ENCODE results near the gene PDE7B.

The PDE7B gene

DNA sequence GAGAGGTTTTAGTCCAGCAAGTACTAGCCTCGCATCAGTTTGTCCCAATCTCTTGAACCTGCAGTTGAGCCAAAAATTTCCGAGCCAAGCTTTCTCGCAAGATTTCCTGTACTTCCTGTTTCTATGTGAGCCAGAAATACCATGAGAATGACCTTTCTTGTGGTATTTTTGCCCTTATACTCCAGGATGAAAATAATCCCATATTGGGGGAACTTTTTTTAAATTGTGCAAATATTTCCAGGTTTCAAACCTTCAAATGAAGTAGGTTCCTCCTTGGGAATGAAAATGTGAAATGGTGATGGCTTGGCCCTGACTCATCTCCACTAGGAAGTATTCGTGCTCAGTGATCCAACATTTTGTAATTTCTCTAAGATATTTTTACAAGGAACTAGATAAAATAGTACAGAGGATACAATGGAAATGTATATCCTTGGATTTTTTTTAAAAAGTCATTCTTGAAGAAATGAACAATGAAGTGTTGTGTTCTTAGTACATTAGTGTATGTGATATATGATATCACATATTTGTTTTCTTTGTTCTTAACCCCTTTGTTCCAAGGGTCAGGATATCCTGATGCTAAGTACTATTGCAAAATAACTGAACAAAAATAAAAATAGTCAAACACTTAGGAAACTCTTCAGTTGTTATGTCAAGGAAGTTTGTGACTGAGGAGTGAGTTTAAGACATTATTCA is 184.0 kb downstream of the PDE7B start:
- Mint-ChIP-seq H3K4me1 (peaks cover 6% of the 10 kb centered on the region), H3K9me3 (no peaks in the 10 kb centered on the region), H3K4me3 (no peak overlapping the region), H3K27ac (no peak overlapping the region), H3K27me3 (peaks cover 14% of the 10 kb centered on the region), H3K36me3 (no peaks in the 10 kb centered on the region)
- DNase-seq, result no peak
- CTCF ChIA-PET, result interaction anchor here (1.3 kb wide), 1 partner anchor 192 kb away, joined by 3 read pairs; no protein-coding TSS in a partner anchor

DNA sequence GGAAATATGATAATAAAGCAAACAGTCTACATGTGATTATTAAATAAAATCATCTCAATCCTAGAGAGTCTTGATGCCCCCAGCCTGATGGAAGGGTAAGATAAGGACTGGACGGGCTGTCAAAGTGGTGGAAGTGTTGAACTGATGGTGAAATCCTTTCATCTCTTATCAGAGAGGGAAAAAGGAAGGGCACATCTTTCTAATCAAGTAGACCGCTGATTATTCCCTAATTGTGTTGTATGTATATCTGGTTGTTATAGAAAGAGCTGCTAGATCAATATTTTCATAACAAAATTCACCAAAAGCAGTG is 184.5 kb downstream of the PDE7B start:
- H3K4me1 Mint-ChIP-seq, result peaks cover 6% of the 10 kb centered on the region
- no peak overlapping the region for H3K4me3 Mint-ChIP-seq
- no peaks in the 10 kb centered on the region for H3K9me3 Mint-ChIP-seq
- H3K27me3 Mint-ChIP-seq, result peaks cover 14% of the 10 kb centered on the region
- DNase-seq, result no peak
- no peaks in the 10 kb centered on the region for H3K36me3 Mint-ChIP-seq
- H3K27ac Mint-ChIP-seq, result no peak overlapping the region
- CTCF ChIA-PET, result no interaction called here

DNA sequence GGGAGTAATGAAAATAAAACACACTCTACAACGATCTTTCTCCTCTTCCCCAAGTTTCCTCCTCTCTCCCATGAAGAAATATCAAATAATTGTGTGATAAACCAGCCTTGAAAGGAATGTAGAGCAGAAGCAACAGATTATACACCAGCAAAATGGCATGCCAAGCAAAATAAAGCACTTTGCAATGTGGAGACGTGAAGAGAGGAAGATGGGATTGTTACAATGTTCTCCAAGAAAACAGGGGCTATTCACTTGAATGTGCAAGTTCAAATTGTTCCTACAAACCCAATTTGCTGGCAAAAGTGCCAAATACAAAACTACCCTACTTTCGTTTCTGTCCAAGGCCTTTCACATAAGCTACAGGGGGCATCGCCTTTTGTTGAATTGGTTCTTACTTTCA is 185.1 kb downstream of the PDE7B start:
- no peak overlapping the region for H3K27ac Mint-ChIP-seq
- no peak overlapping the region for H3K4me3 Mint-ChIP-seq
- peaks cover 6% of the 10 kb centered on the region for H3K4me1 Mint-ChIP-seq

DNA sequence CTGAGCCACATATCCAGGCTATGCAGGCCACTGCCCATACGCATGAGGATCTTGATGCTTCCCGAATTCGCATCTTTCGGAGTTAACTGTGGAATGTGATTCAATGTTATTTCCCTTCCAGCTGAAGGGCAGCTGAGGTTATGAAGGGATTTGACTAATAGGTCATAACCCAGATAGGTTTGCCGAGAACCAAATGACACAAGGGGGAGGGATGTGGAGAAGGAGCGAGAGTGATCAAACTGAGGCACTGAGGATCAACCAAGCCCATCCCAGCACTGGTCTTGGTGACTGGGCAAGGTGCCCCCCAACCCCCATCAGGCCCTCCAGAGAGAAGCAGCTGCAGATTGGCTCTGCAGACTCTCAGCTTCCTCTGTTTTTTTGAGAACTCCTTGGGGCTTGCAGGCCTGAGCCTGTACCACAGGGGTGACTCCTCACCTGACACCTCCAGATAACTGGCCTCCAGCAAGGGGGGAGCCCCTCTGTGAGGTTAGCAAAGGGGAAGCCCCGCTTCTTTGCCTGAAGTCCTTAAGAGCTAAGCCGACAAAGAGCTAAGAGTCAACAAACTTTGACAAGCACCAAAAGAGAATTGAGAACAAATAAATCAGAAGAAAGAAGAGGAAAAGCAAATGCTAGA is 185.9 kb downstream of the PDE7B start:
- Mint-ChIP-seq H3K27ac (no peak overlapping the region), H3K27me3 (peaks cover 18% of the 10 kb centered on the region), H3K4me1 (peaks cover 6% of the 10 kb centered on the region), H3K9me3 (no peaks in the 10 kb centered on the region), H3K4me3 (no peak overlapping the region), H3K36me3 (no peaks in the 10 kb centered on the region)
- no peak for DNase-seq
- CTCF ChIA-PET, result no interaction called here

More for the DNA sequence above, 185.1 kb downstream of the PDE7B start:
- CTCF ChIA-PET, result no interaction called here
- no peak for DNase-seq
- no peaks in the 10 kb centered on the region for H3K36me3 Mint-ChIP-seq
- no peaks in the 10 kb centered on the region for H3K9me3 Mint-ChIP-seq
- peaks cover 18% of the 10 kb centered on the region for H3K27me3 Mint-ChIP-seq

DNA sequence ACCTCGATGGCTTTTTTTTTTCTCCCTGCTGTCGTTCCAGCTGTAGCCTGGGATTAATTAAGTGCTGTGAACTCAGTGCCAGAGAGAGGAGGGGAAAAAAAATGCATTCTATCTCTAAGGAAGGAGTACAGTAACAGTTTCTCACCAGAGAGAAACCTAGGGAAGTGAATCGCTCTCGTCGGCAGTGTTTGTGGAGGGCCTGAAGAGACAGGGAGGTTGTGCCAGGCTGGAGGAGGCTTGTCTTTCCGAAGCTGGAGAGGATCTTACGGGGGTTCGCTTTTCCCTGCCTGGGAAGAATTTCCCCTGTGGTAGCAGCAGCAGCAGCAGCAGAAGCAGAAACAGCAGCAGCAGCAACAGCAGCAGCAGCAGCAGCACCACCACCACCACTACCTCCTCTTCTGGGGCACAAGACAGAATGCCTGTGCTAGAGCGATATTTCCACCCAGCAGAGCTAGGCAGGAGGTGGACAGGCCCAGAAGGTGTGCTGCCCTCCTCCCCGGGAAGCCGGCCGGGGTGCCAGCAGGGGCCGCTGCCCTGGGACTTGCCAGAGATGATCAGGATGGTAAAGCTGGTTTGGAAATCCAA is 186.5 kb downstream of the PDE7B start:
- Mint-ChIP-seq H3K27me3 (peaks cover 18% of the 10 kb centered on the region), H3K9me3 (no peaks in the 10 kb centered on the region), H3K27ac (no peak overlapping the region), H3K4me3 (no peak overlapping the region), H3K36me3 (no peaks in the 10 kb centered on the region), H3K4me1 (peaks cover 6% of the 10 kb centered on the region)
- no peak for DNase-seq
- CTCF ChIA-PET, result no interaction called here

DNA sequence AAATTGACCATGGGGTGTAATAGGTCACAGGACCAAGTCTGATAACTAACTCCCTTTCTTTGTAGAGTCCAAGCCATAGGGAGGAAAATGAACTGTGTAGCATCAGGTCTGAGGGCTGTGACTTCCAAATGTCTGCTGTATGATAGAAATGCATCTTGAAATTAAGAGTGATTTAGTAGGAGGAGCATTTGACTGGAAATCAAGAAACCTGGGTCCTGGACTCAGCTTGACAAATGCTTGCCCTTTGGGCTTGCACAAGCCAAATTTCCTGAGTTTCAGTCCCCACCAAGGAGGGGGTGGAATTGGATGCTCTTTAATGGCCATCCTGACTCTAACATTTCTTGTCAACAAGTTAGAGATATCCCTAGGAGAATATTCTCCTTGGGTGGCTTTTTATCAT is 187.0 kb downstream of the PDE7B start:
- peaks cover 6% of the 10 kb centered on the region for H3K4me1 Mint-ChIP-seq
- H3K9me3 Mint-ChIP-seq, result no peaks in the 10 kb centered on the region
- no peak overlapping the region for H3K27ac Mint-ChIP-seq
- H3K4me3 Mint-ChIP-seq, result no peak overlapping the region
- peaks cover 18% of the 10 kb centered on the region for H3K27me3 Mint-ChIP-seq
- CTCF ChIA-PET, result no interaction called here
- DNase-seq, result no peak
- H3K36me3 Mint-ChIP-seq, result no peaks in the 10 kb centered on the region

DNA sequence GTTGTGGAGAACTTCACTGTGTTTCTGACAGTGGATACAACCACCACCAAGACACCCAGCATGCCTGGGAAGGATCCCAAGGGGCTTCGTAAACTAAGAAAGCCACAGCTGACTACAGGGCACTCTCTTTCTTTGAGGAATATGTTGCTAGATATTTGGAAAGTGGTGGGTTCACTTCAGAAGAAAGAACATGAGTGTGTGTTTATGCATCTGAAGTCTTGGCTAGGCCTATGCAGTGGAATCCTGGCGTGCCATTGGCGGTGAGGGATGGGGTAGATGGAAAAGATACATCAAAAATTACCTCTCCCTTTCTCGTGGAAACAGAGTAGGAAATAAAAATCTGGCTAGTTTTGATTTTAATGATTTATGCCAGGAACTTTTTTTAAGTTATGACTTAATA is 187.7 kb downstream of the PDE7B start:
- Mint-ChIP-seq H3K36me3 (no peaks in the 10 kb centered on the region), H3K4me1 (peaks cover 6% of the 10 kb centered on the region), H3K9me3 (no peaks in the 10 kb centered on the region), H3K4me3 (no peak overlapping the region), H3K27ac (no peak overlapping the region), H3K27me3 (peaks cover 18% of the 10 kb centered on the region)
- CTCF ChIA-PET, result interaction anchor here (0.6 kb wide), 1 partner anchor 160 kb away, joined by 3 read pairs; no protein-coding TSS in a partner anchor
- DNase-seq, result no peak

DNA sequence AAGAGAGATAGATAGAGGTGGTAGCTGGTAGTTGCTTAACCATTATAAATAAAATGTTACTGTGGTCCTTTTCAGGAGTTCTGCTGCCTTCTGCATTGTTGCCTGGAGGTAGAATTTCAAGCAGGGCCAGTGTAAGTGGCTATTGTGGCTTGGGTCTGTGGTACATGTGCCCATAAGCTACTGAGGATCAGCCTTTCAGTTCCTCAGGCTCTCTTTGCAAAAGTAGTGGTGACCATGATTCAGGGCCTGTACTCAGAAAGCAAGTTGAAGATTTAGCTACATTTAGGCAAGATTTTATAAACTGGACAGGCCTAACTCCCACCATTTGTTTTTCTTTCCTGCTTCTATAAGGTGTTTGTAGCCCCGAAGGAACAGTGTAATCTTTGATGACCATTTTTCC is 199.0 kb downstream of the PDE7B start:
- Mint-ChIP-seq H3K4me3 (no peak overlapping the region), H3K27ac (peak overlapping the region; percentile 83), H3K9me3 (peaks cover 2% of the 10 kb centered on the region), H3K27me3 (no peaks in the 10 kb centered on the region), H3K36me3 (peaks cover 3% of the 10 kb centered on the region), H3K4me1 (peaks cover 21% of the 10 kb centered on the region)
- no peak for DNase-seq
- CTCF ChIA-PET, result interaction anchor here (0.6 kb wide), 1 partner anchor 20 kb away, joined by 4 read pairs; no protein-coding TSS in a partner anchor

DNA sequence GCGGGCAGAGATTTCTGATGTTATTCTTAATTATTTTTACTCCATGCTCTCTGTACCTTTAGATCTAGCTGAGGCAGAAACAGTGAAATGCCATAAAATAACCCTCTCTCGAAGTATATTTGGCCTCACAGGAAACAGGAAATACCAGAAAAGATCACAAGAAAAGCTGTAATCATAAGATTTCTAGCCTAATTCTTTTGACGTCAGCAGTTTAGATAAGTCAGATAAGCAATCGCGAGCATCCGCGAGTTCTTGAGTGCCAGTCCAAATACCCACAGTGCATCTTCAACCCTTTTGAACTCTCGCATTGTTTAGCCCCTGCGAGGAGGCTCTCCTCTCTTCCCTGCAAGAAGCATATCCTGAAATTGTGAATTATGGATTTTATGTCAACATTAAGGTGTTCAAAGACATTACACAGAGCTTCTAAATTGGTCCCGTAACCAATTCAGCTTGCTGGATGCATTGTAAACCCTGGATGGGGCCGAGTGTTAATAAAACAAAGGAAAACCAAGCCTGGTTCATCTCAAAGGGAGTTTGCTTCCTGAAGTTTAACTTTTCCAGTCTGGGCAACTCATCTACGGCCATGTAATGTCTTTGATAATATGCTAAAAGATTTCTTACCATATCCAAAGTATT is 199.8 kb downstream of the PDE7B start:
- peaks cover 21% of the 10 kb centered on the region for H3K4me1 Mint-ChIP-seq
- H3K36me3 Mint-ChIP-seq, result peaks cover 3% of the 10 kb centered on the region
- DNase-seq, result peak; percentile 45
- H3K27me3 Mint-ChIP-seq, result no peaks in the 10 kb centered on the region
- H3K27ac Mint-ChIP-seq, result peak overlapping the region; percentile 83
- peaks cover 2% of the 10 kb centered on the region for H3K9me3 Mint-ChIP-seq
- no peak overlapping the region for H3K4me3 Mint-ChIP-seq
- CTCF ChIA-PET, result interaction anchor here (0.6 kb wide), 1 partner anchor 19 kb away, joined by 4 read pairs; no protein-coding TSS in a partner anchor

DNA sequence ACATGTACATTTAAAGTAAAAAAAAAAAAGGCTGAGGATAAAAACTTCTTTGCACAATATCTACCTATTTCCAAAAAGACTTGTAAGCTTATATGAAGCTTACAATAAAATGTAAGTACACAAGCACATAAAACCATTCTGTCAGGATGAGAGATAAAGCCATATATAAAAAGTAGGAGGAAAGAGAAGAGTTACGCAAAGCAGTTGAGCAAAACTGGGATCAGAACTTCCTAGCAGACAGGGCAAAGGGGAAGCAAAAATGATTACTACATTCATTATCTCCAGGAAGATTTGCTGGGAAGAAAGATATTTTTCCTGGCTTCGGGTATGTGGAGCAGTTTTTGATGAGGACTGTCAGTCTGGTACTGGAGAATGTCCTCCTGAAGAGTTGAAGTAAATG is 200.5 kb downstream of the PDE7B start:
- CTCF ChIA-PET, result no interaction called here
- no peak overlapping the region for H3K4me3 Mint-ChIP-seq
- peaks cover 21% of the 10 kb centered on the region for H3K4me1 Mint-ChIP-seq
- peaks cover 3% of the 10 kb centered on the region for H3K36me3 Mint-ChIP-seq
- H3K27me3 Mint-ChIP-seq, result no peaks in the 10 kb centered on the region
- peaks cover 2% of the 10 kb centered on the region for H3K9me3 Mint-ChIP-seq
- no peak for DNase-seq
- H3K27ac Mint-ChIP-seq, result no peak overlapping the region

DNA sequence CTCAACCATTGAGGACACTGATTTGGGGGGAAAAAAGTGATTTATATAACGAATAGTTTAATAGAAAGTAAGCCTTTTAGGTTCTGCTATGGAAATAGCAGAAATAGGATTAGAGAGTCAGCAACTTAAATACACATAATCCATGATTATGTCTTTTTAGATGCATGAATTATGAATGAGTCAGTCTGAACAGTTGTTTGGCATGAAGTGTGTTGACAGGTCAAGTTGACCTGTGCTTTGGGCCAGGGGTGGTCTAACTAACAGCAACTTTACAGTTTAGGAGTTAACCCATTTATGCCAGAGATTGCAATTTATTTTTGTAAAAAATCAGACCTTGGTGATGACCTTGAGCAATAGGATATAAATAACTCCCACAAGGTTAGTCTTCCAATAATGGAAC is 207.4 kb downstream of the PDE7B start:
- CTCF ChIA-PET, result no interaction called here
- H3K27ac Mint-ChIP-seq, result no peak overlapping the region
- no peaks in the 10 kb centered on the region for H3K9me3 Mint-ChIP-seq
- H3K4me1 Mint-ChIP-seq, result no peaks in the 10 kb centered on the region
- no peak overlapping the region for H3K4me3 Mint-ChIP-seq
- DNase-seq, result no peak
- H3K36me3 Mint-ChIP-seq, result no peaks in the 10 kb centered on the region
- H3K27me3 Mint-ChIP-seq, result no peaks in the 10 kb centered on the region

DNA sequence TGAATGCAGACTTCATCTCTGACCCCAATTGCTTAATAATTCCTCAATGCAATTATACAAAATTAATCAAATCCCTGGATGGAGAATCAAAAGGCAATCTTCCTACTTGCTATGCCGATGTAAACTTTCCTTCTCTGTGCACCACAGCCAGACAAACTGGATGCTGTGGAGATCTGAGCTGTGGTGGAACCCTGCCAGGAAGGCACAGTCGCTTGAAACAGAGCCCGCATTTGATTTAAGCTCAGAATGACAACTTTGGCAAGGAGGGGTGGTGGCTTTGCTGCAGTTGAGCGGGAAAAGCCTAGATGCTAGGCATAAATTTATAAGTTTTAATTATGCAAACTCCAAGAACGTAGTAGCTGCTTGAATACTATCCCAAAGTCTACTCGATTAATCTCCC is 207.8 kb downstream of the PDE7B start:
- no peak overlapping the region for H3K27ac Mint-ChIP-seq
- no peaks in the 10 kb centered on the region for H3K9me3 Mint-ChIP-seq
- H3K4me3 Mint-ChIP-seq, result no peak overlapping the region
- CTCF ChIA-PET, result no interaction called here
- H3K36me3 Mint-ChIP-seq, result no peaks in the 10 kb centered on the region
- H3K4me1 Mint-ChIP-seq, result no peaks in the 10 kb centered on the region
- H3K27me3 Mint-ChIP-seq, result peaks cover under 1% of the 10 kb centered on the region
- DNase-seq, result no peak

DNA sequence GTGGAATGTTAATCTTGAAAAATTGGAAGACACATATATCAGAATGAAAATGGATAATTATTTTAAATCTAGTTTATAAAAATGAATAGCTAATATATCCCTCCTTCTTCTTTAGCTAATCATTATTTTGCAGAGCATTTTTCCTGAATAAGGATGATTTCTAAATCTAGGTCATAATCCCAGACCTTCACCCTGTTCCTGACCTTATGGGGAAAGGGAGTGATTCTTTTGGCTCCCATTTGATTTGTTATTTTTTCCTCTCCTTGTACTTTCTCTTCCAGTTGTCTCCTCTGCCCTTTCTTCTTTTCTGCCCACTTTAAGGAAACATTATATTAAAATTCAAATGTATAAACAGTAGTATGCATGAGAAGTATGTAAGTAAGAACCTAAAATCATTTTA is 208.6 kb downstream of the PDE7B start:
- H3K36me3 Mint-ChIP-seq, result no peaks in the 10 kb centered on the region
- H3K27ac Mint-ChIP-seq, result no peak overlapping the region
- CTCF ChIA-PET, result no interaction called here
- H3K9me3 Mint-ChIP-seq, result no peaks in the 10 kb centered on the region
- DNase-seq, result no peak
- no peaks in the 10 kb centered on the region for H3K4me1 Mint-ChIP-seq
- H3K27me3 Mint-ChIP-seq, result peaks cover 4% of the 10 kb centered on the region
- no peak overlapping the region for H3K4me3 Mint-ChIP-seq

DNA sequence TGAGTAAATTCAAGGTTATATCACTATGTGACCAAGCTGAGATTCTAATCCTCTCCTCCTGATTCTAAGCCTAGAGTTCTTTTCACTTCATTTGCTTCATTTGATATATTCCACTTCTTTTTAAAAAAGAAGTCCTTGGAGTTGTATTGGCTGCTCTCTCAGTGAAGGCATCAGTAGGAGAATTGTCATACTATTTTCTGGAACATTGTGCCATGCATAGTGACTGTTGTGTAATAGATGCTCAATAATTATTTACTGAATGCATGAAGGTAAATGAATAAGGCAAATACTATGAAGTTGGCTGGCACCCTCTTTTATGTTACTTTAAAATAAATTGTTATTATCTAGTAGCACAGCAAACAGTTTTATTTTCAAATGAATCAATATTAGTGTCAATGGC is 209.3 kb downstream of the PDE7B start:
- DNase-seq, result no peak
- no peaks in the 10 kb centered on the region for H3K36me3 Mint-ChIP-seq
- no peak overlapping the region for H3K4me3 Mint-ChIP-seq
- no peak overlapping the region for H3K27ac Mint-ChIP-seq
- peaks cover 4% of the 10 kb centered on the region for H3K27me3 Mint-ChIP-seq
- CTCF ChIA-PET, result no interaction called here
- no peaks in the 10 kb centered on the region for H3K9me3 Mint-ChIP-seq
- H3K4me1 Mint-ChIP-seq, result no peaks in the 10 kb centered on the region

DNA sequence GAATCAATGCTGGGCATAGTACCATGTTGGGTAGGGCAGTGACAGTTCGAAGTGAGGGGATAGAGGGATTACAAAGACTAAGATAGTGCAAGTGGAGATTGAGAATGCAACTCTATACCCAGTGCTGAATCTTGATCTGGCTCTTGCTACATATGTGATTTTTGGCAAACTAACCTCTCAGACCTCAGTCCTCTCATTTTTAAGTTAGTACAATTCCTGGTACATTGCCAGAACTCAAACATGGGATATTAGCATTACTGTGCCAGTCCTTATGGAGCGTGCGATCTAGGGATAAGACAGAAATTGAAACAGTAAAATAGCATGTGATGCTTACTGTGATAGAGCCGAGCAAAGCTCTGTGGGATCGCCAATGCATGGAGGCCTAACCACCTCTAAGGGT is 210.2 kb downstream of the PDE7B start:
- H3K36me3 Mint-ChIP-seq, result no peaks in the 10 kb centered on the region
- H3K9me3 Mint-ChIP-seq, result no peaks in the 10 kb centered on the region
- peaks cover 4% of the 10 kb centered on the region for H3K27me3 Mint-ChIP-seq
- H3K27ac Mint-ChIP-seq, result no peak overlapping the region
- no peak for DNase-seq
- CTCF ChIA-PET, result interaction anchor here (0.9 to 1.0 kb wide), 2 partner anchors 10 to 15 kb away, joined by 3 to 4 read pairs; no protein-coding TSS in a partner anchor
- no peak overlapping the region for H3K4me3 Mint-ChIP-seq
- no peaks in the 10 kb centered on the region for H3K4me1 Mint-ChIP-seq
